ENCODE measurements around the gene SRPX2.
"Not testable (repeated sequence)": the region's sequence is repeated elsewhere in the genome, so short reads cannot be mapped to it uniquely, and the experiment has no call there.

Gene SRPX2

DNA sequence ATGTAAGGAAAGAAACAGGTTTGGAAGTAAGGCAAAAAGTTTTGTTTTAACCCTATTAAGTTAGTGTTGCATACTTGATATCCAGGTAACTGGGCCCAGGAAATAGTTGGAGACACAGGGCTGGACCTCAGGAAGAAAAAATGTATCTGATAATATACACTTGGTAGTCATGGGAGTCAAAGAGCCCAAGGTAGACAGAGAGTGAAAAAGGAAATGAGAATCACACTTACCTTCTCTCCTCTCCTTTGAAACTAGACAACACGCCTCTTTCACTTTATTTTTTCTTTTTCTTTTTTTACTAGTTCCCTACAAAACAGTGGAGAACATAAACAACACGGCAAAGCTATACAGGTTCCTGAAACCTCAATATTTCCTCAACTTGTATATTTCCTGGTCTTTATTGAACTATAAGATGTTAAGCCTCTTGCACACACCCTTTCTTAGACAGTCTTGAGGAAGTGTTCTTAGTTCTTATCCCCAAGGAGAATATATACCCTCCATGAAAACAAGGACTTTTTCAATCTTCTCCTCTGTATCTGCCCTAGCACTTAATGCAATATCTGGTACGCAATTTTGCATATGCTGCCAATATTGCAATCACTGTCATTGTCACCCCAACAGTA, 60.7 kb downstream of the SRPX2 start:
- DNase-seq, result no peak

DNA sequence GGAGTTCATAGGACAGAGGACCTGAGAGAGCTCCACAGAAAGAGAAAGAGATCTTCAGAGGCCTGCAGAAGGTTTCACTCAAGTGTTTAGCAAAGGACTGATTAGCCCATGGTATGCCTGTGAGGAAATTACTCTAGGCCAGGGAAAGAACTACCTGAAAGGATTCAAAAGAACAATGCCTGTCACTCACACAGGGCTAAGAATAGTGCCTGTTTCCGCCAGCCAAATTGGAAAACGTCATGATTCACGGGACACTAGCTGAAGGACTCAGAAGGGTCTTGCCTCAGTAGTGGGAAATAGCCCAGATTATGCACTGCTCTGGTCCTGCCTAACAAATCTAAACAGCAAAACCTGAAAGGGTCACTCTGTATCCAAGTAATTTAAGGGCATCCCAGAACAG, 66.8 kb downstream of the SRPX2 start:
- DNase-seq, result no peak

DNA sequence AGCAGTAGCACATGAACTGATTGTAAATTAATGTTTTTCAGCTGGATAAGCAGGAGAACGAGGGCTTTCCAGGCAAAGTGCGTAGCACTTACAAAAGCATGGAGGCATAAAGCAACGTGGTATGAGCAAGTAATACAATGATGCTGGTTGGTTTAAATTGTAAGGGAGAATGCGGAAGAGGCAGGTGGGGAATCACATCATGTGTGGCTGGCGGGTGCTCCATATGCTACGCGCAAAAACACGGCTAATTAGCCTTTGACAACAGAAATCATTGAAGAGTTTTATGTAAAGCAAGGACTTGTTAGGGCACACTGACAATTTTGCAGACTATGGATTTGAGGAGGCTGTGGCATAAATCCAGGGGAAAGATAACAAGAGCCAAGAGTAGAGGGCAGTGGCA, 73.4 kb downstream of the SRPX2 start:
- DNase-seq, result no peak

DNA sequence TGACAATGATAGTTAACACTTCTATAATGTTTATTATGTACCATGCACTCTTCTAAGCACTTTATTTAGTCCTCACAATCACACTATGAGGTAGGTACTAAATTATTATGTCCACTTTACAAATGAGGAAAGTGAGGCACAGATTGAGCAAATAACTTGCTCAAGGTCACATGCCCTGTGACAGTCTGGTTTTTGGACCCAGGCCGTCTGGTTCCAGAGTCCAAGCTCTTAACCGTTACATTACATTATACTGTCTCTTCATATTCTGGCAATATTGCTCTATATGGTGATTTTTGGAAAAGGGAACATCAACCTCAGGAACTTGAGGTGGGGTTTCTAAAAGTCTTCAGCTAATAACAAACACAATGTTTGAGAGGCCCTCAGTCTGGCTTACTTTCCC, 75.1 kb downstream of the SRPX2 start:
- no peak for DNase-seq

DNA sequence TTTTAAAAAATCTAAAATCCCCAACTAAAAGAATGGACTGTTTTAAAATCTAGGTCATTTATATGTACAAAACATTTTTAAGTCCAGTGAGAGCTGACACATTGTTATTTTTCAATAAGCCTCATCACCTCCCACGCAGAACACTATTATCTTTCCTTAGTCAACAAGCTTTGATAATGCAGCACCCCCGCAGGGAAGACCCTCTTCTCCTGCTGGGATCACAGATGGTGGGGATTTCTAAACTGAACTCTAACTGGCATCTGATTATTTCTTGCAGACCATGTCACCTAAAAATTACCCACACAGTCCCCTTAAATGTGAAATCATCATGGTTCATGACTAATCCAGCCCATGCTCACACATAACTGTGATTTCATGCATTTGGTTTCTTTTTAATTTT, 76.3 kb downstream of the SRPX2 start:
- no peak for DNase-seq

DNA sequence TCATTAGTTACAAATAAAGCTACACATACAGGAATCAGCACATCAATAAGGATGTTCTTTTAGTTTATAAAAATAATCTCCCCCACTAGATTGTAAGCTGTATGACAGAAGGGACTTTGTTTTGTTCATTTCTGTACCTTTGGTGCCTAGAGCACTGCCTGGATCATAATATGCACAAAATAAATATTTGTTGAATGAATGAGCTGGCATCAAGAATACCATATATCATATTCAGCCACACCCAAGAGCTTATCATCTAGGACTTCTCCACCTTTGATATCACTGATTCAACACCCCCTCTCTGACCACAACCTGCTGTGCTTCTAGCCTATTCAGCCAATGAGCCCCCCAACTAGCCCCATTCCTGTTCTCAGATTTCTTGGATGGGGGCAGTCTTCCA, 77.3 kb downstream of the SRPX2 start:
- DNase-seq, result no peak

DNA sequence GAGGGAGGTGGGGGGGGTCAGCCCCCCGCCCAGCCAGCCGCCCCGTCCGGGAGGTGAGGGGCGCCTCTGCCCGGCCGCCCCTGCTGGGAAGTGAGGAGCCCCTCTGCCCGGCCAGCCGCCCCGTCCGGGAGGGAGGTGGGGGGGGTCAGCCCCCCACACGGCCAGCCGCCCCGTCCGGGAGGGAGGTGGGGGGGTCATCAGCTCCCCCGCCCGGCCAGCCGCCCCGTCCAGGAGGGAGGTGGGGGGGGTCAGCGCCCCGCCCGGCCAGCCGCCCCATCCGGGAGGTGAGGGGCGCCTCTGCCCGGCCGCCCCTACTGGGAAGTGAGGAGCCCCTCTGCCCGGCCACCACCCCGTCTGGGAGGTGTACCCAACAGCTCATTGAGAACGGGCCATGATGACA, 80.0 kb downstream of the SRPX2 start:
- not testable (repeated sequence) for DNase-seq
